GM21528 (cell line): Measurements from ENCODE around the gene BRD4.

ENCODE experiments used
- ATAC-seq: cut with Tn5 transposase; IDR thresholded peaks from one replicate; pipeline ENCODE4 v1.9.1; 2021; ENCODE audit warnings: mild to moderate bottlenecking, moderate library complexity; ENCODE audit not compliant: unreplicated experiment, low FRiP score

The BRD4 gene

DNA sequence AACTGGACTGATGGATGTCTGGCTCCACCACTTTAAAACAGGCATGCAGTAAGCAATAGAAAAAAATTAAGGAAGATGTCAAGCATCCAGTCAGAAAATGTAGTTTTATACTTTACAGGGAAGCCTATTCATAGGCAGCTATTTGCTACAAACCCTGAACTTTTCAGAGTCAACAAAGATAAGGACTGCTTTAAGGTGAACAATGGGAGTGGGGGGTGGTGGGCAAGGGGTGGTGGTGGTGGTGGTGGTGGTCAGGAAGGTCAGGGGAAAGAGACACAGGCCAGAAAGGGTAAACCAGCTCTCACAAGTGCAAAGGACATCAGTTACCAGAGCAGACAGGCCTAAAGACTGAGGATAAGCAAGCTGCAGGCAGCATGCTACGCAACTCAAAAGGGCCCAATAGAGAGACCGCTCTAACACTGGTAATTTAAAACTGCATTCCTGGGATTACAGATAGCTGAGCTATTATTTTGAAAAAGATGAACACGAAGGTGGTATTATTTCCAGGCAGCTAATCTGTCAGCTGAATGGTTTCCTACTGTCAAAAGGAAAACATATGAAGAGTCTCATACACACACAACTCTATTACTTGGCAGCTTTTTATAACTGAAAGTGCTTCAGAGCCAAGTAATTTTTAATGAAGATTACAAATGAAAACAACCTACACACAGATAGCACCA lies 14.8 kb downstream of the BRD4 start:
- ATAC-seq, result no peak

DNA sequence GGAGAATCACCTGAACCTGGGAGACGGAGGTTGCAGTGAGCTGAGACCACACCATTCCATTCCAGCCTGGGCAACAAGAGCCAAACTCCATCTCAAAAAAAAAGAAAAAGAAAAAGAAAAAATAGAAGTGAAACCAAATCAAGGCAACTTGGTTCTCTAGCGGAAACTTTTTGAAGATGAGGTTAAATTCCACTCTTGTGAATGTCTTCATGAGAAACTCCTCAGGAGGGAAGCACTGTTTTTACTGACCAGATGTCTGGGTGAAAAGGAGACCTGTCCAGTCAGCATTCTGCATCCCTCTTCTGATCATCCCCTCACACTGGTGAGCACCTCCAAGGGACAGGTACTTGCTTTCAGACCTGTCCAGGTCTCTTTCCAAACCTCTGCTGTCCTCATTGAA lies 15.8 kb downstream of the BRD4 start:
- no peak for ATAC-seq

DNA sequence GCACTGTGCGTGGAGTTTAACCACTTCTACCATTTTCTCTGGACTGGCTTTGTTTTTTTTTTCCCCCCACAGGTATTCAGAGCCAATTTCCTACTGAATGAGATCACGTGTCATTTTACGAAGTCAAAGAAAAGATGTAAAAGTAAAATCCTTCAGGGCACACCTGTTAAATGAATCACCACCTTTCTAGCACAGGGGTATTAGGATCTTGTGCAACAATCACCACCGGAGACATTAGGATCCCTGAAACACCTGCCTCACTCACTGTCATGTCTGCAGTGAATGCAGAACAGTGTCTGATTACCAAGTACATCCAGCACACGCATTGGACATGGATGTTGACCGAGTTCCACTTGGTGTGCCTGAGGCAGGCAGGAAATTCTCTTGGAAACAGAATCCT lies 17.2 kb downstream of the BRD4 start:
- no peak for ATAC-seq

DNA sequence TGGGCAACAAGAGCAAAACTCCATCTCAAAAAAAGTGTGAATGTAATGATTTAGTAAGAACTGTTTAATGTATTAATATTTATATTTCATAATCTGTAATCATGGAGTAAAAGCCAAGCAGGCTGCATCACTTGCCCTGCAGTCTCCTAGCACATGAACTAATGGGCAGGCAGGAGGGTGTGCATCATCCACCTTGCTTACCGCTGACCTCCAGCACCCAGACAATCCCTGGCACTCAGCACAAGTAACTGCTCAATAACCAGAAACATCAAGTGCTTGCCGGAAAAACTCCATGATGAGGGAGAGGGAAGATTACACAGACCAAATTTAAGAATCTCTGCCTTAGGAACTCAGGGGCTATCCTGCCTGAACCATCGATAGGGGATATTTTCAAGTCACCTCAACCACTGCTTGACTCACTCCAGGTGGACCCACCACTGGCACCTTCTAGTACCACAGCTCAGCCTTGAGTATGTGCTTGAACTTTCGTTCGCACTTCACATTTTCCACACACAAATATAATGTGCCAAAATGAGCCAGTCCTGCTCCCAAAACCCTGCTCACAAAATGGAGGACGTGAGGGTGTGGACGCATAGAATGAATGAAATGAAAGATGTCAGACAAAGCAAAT lies 18.6 kb downstream of the BRD4 start:
- ATAC-seq, result no peak

DNA sequence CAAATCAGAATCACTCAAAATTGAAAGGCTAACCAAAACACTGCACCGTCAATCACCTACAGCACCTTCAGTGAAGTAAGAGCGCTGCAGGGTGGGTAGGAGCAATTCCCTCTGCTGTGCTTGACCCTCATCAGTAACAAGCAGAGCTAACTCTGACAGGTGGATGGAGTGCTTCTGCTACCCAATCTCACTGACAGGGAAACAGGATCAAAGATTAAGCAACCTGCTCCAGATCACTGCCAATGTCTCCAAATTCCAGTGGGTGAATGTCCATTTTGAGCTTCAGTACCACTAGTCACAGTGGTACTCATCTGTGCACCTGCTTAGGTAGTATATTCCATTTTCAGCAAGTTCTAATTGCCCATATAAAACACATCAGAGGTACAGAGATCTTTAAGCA lies 25.2 kb downstream of the BRD4 start:
- no peak for ATAC-seq

DNA sequence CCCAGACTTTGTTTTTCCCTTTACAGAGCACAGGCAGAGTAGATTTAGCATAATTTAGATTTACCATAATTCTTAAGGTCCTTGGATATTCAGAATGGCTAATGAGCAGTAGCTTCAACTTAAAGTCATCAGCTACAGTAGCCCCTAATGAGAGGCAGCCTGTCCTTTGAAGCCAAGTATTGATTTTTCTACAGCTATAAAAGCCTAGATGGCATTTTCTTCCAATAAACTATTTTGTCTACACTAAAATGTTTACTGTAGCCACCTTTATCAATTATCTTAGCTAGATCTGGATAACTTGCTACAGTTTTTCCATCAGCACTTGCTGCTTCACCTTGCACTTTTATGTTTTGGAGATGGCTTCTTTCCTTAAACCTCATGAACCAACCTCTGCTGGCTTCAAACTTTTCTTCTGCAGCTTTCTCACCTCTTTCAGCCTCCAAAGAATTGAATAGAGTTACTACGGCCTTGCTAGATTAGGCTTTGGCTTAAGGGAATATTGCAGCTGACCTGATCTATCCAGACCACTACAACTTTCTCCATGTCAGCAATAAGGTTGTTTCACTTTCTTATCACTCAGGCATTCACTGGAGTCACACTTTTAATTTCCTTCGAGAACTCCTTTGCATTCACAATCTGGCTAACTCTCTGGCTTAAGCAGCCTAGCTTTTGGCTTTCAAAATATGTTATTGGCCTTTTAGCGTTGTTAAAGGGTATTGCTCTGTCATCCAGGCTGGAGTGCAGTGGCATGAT lies 26.6 kb downstream of the BRD4 start:
- no peak for ATAC-seq

DNA sequence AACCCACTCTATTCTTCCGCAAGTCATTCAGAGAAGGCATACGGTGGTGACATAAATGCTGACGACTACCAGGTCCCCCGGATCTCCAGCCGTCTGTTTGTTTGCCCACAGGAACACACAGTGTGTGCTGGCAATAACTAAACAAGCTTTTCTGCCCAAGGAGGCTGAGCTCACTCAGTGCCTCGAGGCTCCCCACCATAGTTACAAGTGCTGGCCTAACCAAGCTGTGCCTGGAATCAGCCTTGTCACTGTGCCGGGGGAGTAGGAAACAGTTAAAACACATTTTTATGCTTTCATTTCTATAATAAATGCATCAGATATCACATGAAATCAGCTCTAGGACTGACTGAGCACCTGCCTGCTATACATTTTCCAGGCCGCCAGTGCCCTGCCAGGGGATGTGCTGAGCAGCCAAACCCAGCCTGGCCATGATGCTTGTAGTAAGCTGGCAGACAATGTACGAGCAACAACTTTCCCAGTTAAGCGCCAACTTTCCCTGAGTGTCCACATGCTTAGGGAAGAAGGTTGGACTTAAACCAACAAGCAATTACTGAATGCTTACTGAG lies 28.1 kb downstream of the BRD4 start:
- ATAC-seq, result no peak

DNA sequence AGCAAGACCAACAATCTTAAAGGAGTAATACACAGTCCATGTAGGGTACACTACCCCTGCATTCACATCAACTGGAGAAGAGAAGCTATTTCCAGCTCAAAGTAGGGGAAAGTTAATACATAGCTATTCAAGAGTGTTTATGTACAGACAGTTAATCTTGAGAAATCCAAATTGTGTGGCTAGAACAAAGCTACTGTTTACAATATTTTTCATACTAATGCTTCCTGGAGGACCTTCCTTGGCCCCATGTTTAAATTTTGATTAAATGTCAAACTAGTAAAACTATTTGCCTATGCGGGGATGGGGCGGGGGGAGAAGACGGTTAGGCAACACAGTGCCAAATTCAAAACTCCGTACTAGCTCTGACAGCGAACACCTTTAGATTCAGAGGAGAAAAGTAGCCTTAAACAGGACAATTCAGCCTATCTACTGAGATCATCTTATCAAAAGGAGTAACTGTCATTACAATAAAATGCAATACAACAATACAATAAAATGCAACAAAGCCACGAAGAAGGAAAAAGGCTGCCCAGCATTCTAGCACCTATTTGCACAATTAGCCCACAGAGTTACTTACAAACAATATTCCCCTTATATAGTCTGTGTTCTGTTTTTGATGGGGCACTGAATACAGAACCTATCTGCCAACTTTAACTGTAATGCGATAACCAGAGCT lies 29.1 kb downstream of the BRD4 start:
- no peak for ATAC-seq

DNA sequence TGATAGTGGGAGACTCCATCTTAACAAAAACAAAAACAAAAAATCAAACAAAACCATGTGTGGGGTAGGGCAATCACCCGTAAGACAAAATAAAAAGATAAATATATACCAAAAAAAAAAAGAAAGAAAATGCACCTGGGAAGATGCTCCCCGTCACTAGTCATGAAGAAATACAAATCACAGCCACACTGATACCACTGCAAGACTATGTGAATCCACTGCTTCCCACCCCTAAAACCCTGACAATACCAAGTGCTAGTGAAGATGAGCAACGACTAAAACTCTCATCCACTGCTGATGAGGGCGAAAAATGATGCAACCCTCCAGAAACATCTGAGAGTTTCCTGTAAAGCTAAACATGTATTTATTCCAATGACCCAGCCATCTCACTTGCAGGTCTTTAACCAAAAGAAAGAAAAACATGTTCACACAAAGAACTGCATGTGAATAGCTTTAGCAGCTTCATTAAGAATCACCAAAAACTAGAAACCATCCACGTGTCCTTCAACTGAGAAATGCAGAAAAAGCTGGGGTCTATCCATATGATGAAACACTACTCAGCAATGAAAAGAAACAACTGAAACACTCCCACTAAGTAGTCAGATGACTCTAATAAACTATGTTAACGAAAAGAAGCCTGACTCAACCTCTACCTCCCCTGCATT lies 31.7 kb downstream of the BRD4 start:
- no peak for ATAC-seq

DNA sequence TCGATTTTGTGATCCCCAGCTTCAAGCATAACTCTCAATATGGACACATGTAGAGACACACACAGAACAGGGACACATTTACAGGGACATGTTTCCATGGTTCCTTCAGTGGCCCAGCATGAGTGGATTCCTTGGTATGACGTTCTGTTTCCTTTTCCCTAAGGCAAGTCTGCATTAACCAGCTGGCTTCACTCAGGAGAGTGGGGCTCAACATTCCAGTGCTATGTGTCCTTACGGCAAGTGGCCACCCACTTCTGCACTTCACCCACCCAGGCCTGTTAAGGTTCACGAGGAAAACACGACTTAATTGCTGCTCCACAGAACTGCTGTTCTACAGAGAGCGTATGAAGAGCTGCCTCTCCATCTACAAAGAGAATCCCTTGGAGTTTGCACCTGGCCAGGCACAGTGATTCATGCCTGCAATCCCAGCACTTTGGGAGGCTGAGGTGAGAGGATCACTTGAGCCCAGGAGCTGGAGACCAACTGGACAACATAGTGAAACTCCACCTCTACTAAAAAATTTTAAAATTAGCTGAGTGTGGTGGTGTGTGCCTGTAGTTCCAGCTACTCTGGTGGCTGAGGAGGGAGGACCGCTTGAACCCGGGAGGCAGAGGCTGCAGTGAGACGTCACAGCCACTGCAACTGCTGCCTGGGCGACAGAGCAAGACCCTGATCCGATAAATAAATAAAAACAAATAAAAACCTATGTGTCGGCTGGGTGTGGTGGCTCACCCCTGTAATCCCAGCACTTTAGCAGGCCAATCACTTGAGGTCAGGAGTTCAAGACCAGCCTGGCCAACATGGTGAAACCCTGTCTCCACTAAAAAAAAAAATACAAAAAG lies 32.5 kb downstream of the BRD4 start:
- no peak for ATAC-seq

DNA sequence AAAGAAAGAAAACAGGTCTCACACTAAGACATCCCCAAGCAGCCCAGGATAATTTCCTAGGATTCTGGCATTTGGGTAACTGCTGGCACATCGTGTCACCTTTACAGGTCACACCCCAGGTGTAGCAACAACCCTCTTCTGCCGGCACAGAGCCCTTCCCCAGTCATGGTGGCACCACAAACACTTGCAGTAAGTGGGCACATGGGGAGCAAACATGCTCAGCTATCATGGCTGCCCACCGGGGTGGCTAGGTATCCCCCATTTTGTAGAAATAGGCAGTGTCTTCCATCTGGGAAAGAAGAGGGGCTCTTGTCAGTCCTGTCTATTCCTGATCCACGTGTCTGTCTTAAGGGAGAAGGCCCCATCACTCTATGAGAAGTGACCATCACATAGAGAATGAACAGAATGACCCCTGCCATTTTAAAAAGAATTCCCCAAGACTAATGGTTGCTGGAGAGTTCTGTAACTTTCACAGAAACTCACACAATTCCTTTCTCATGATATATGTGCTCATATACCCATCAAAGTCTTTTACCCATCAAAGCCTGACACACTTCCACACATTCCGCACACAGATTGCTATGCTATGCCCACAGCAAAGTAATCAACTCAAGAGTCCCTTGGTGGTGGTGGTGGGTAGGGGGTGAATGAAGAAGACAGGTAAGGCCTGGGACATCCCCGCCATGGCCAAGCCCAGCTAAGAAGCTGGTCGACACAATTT lies 33.3 kb downstream of the BRD4 start:
- ATAC-seq, result no peak

DNA sequence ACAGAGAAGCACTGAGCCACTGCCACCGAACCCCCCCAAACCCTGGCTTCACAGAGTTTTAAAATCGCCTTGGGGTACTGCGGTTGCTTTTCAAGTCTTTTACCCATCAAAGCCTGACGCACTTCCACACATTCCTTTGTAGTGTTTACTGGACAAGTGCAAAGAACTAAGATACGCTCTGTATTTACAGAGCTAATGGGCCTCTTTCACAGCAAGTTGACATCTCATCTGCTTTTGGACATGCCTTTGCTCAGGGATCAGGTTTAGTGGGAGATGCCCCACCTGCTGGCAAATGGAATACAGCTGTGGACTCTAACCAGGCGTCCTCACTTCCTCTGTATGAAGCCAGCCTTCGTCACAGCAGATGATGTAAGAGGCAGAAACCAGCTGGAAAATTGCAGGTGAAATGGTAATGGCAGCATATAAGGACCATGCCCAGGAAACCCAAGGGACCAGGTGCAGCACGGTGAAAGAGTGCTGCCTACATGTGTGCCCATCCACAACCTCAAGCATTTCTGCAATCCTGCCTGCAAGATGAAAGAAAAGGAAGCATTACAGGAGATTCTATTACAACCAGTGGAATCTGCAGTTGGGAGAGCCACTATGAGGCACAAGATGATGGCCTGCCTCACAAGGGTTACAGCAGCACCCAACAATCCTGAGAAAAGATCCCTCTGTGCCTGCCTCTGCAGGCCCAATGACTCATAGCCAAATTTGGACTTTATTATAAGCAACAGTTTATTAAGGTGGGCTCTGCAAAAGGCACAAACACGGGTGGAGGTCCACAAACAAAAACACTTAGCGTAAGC lies 34.7 kb downstream of the BRD4 start:
- ATAC-seq, result no peak

DNA sequence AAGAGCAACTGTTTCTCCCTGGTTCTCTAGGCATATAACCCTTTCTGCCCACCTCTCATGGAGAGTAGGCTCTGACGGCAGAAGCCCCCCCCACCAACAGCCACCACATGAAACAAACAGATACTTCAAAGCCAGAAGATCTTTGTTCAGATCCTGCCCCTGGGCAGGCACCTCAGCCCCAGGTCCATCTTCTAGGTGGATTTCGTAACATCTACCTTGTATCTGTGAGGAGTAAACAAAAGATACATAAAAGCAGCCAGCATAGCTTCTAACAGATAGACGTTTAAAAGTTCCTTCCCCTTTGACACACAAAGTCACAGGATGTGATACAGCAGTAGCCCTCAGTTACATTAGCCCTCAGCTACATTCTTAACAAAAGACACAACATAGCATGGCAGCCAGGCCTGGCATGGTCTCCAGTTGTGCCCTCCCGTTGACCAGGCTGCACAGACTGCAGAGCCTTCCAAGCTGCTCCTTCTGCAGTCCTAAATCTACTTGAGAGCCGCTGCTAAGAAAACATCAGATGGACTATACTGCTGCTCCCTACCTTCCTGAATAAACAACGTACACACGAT lies 35.4 kb downstream of the BRD4 start:
- no peak for ATAC-seq

DNA sequence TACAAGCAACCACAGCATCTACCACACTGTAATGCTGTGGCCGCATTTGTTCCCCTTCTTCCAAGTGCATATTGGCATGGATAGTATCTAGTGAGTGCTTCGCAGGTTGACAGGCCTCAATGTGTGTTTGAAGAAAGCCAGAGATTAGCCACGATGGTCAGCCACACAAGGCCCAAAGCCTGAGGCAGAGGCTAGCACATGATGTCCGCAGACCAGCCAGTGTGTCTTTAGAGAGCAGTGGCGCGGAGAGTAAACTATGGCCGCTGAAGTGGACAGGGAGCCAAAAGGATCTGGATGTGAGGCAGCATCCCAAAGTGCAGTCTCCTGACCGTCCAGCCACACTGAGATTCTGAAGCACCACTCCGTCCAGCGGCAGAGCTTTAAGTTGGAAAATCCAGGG lies 36.0 kb downstream of the BRD4 start:
- ATAC-seq, result no peak

DNA sequence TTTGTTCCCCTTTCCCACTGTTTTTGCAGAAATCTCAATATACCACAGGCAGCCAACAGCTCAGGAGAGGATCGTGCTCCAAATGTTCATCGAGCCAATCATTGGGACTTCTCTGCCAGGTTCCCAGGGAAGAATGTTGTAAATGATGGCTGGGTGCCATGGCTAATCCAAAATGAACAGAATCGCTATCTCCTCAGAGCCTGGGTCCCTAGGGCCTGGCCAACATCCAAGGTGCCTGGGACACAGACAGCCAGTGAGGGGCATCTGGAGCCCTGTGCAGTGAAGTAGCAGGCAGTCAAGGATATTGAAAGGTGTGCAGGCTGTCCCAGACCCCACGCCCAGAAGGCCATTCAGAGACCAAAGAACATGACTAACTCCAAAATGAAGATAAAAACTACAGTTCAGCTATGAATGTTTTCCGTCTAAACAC lies 37.8 kb downstream of the BRD4 start:
- ATAC-seq, result no peak

DNA sequence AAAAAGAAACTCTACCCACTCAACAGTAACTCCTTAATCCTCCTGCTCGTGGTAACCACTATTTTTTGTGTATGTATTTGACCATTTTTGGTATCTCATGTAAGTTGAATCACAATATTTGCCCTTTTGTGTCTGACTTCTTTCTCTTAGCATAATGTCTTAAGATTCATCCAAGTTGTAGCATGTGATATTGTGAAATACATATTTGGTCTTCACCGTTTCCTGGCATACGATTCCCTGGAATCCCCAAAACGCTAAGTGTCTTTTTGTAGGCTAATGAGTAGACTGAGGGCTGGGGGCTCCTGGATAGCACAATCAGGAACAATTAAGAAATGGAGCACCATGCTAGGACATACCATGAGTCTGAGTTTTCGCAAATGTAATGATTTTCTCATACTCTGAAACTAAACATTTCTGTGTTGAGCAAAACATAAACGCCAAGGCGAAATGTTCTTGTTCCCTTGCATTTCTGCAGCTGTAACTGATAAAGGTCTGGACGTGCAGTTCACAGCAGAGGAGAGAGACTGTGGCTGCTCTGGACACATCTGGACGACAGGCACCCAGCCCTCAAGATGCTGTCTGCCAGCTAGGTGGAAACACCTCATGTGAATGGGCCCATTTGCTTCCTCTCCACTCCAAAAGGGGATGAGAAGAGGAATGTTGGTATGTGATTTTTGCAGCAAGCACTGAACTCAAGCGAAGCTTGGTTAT lies 38.4 kb downstream of the BRD4 start:
- ATAC-seq, result no peak
